K562 (cell line): ENCODE data around the gene ARHGDIA. TPM values are rescaled to one million over a fixed set of nuclear protein-coding genes. Genes with fewer than 3 reads are reported as not detected.

Experiments
- ADNP ChIP-seq: fragments of 200-800 bp; sonication (Bioruptor generic); IDR thresholded peaks from 2 replicates; pipeline ENCODE4 v1.6.1; 2016; ENCODE audit warnings: missing genetic modification characterization, missing compliant biosample characterization
- CC2D1A ChIP-seq: fragments of 450-650 bp; IDR thresholded peaks from 2 replicates; pipeline ENCODE4 v1.6.1; 2017; ENCODE audit warnings: mild to moderate bottlenecking
- CEBPB ChIP-seq: fragments of 450-650 bp; IDR thresholded peaks from 2 replicates; pipeline ENCODE4 v1.6.1; 2016; ENCODE audit warnings: missing genetic modification characterization, missing compliant biosample characterization
- CREB3 ChIP-seq: fragments of 450-650 bp; conservative IDR thresholded peaks from 2 replicates; pipeline ENCODE4 v1.6.1; 2016; ENCODE audit warnings: missing genetic modification characterization, low read depth, mild to moderate bottlenecking, missing compliant biosample characterization, moderate library complexity
- FOXP1 ChIP-seq: sonication (generic); formaldehyde crosslinking; IDR thresholded peaks from 2 replicates; pipeline ENCODE4 v1.8.0; 2022; ENCODE audit warnings: mild to moderate bottlenecking, missing genetic modification reagents
- GTF2A2 ChIP-seq: IDR thresholded peaks from 2 replicates; pipeline ENCODE4 v1.6.1; 2016; ENCODE audit warnings: mild to moderate bottlenecking, missing genetic modification characterization, missing compliant biosample characterization
- NONO ChIP-seq, 2 experiments: fragments of 200-400 bp in 1 of 2; fragments of 450-650 bp in 1 of 2; formaldehyde crosslinking in 1 of 2; IDR thresholded peaks; 2 replicates each; pipeline ENCODE4 v1.6.1; 2017; ENCODE audit warnings: low read depth in 2 of 2, mild to moderate bottlenecking in 2 of 2, moderate library complexity in 2 of 2, low read length in 1 of 2
- PATZ1 ChIP-seq: fragments of 250-450 bp; sonication (Bioruptor Pico); IDR thresholded peaks from 2 replicates; pipeline ENCODE4 v1.5.0; 2020; ENCODE audit warnings: mild to moderate bottlenecking, borderline replicate concordance
- RB1 ChIP-seq: fragments of 450-650 bp; IDR thresholded peaks from 2 replicates; pipeline ENCODE4 v1.6.1; 2017; ENCODE audit warnings: low read depth, mild to moderate bottlenecking
- RERE ChIP-seq: sonication (generic); formaldehyde crosslinking; IDR thresholded peaks from 2 replicates; pipeline ENCODE4 v1.8.0; 2023; ENCODE audit warnings: missing genetic modification reagents, mild to moderate bottlenecking, borderline replicate concordance
- STAT5B ChIP-seq: fragments of 250-450 bp; sonication (Bioruptor Pico); IDR thresholded peaks from 2 replicates; pipeline ENCODE4 v1.8.0; 2021; ENCODE audit warnings: mild to moderate bottlenecking, inconsistent platforms
- TEAD1 ChIP-seq, 2 experiments: fragments of 450-650 bp in 1 of 2; sonication (generic) in 1 of 2; formaldehyde crosslinking; IDR thresholded peaks; 2 replicates each; pipeline versions ENCODE4 v1.4.0 to v1.8.0; 2020 to 2022; ENCODE audit warnings: mild to moderate bottlenecking in 2 of 2, missing genetic modification reagents in 1 of 2
- TFAP4 ChIP-seq: sonication (generic); formaldehyde crosslinking; IDR thresholded peaks from 2 replicates; pipeline ENCODE4 v1.8.0; 2022; ENCODE audit warnings: missing genetic modification reagents, mild to moderate bottlenecking, moderate library complexity, borderline replicate concordance
- ZC3H4 ChIP-seq: sonication (generic); formaldehyde crosslinking; IDR thresholded peaks from 2 replicates; pipeline ENCODE4 v1.9.0; 2021; ENCODE audit warnings: missing genetic modification reagents, borderline replicate concordance
- ZC3H8 ChIP-seq: fragments of 450-650 bp; IDR thresholded peaks from 2 replicates; pipeline ENCODE4 v1.6.1; 2017
- ZNF586 ChIP-seq: fragments of 450-650 bp; formaldehyde crosslinking; conservative IDR thresholded peaks from 2 replicates; pipeline ENCODE4 v1.4.0; 2020; ENCODE audit warnings: mild to moderate bottlenecking, moderate library complexity
- polyA plus RNA-seq, 8 experiments: library from polyadenylated mRNA; depleted of rRNA in 4 of 8; stranded (reverse) in 5 of 8; unstranded in 3 of 8; fragments of >200 nt; fragmentation: Nextera tagmentation in 2 of 8; fragmentation: Illumina TruSeq in 1 of 8; extraction: Ambion mirVana in 2 of 8; extraction: Trizol in 1 of 8; gene quantifications; 2 replicates each; pipeline versions ENCODE4 v1.2.1 to v1.2.3, GENCODE V29; 2011 to 2014; ENCODE audit warnings: inconsistent platforms in 1 of 8, missing spikeins in 1 of 8
- total RNA-seq, 7 experiments: library from RNA; depleted of rRNA in 6 of 7; stranded (reverse); fragments of >200 nt in 6 of 7; fragmentation: Illumina TruSeq in 2 of 7; extraction: Trizol in 2 of 7; gene quantifications; 2 replicates each; pipeline versions ENCODE4 v1.2.1 to v1.2.3, GENCODE V29; 2011 to 2021; ENCODE audit warnings: low replicate concordance in 1 of 7
- TF ChIP-seq, protein P1 (sequence below): fragments of 250-450 bp; sonication (Bioruptor Pico); IDR thresholded peaks from 2 replicates; pipeline ENCODE4 v1.6.1; 2021; ENCODE audit warnings: mild to moderate bottlenecking

The ARHGDIA gene
- total and polyA plus RNA-seq, 9 of the 15 experiments (the other 6 are each of a cell fraction or from before 2014, with no cell fraction given): 9.6 to 340 (median 97.6) TPM

- TF ChIP-seq PATZ1: no peak
- peak; percentile 99 for TF ChIP-seq CEBPB (tag)
- TF ChIP-seq STAT5B: no peak
- TF ChIP-seq TFAP4 (CRISPR knock-in tag): peak; percentile 19; the same call in 1 of the 2 replicates
- TF ChIP-seq TEAD1 (CRISPR knock-in tag; IDR thresholded peaks at IDR 0.05): peak in 1 of 2 experiments; percentile 94; a peak in 3 of 4 replicates
- TF ChIP-seq ZC3H8: no peak
- no peak; the same call in 1 of the 2 replicates for TF ChIP-seq FOXP1 (CRISPR knock-in tag)
- no peak for TF ChIP-seq RERE (CRISPR knock-in tag)
- TF ChIP-seq ADNP (tag): no peak
- TF ChIP-seq ZNF586: peak; percentile 85; the same call in 1 of the 2 replicates
- TF ChIP-seq CC2D1A: no peak
- TF ChIP-seq NONO (IDR thresholded peaks at IDR 0.05; ENCODE audit: low read depth in 2 of 2, low read length in 1 of 2): no peak
- peak; percentile 98 for TF ChIP-seq CREB3
- peak; percentile 88; the same call in 1 of the 2 replicates for TF ChIP-seq RB1
- no peak for TF ChIP-seq GTF2A2 (tag)
- TF ChIP-seq, protein P1, sequence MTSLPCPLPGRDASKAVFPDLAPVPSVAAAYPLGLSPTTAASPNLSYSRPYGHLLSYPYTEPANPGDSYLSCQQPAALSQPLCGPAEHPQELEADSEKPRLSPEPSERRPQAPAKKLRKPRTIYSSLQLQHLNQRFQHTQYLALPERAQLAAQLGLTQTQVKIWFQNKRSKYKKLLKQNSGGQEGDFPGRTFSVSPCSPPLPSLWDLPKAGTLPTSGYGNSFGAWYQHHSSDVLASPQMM (CRISPR knock-in tag): no peak
- peak; percentile 91 for TF ChIP-seq ZC3H4 (CRISPR knock-in tag)
Observed at GRCh38 chr17:81860756-81861568, 10.2 kb downstream of the ARHGDIA start (continued).
